Neural progenitor cell (in vitro differentiated cells): ENCODE data around the gene GSE1. TPM values are rescaled to one million over a fixed set of nuclear protein-coding genes. Genes with fewer than 3 reads are reported as not detected.
"Not testable (repeated sequence)": the region's sequence is repeated elsewhere in the genome, so short reads cannot be mapped to it uniquely, and the experiment has no call there.

Source experiments
- DNase-seq: peaks from one replicate; pipeline ENCODE4 v3.0.0-alpha.2; 2016; ENCODE audit warnings: low spot score
- H2AFZ ChIP-seq: fragments of 200-600 bp; sonication (generic); replicated peaks from 2 replicates; pipeline ENCODE4 v1.6.1; 2016; ENCODE audit warnings: antibody characterized with exemption
- H3F3A ChIP-seq: fragments of 200-600 bp; sonication (generic); 2 replicates; pipeline ENCODE4 v1.6.1; 2016; ENCODE audit warnings: antibody characterized with exemption, low read depth
- H3K27ac ChIP-seq: fragments of 200-600 bp; sonication (generic); 2 replicates; pipeline ENCODE4 v1.5.1; 2016; ENCODE audit warnings: mild to moderate bottlenecking
- H3K27me3 ChIP-seq: fragments of 200-600 bp; sonication (generic); 2 replicates; pipeline ENCODE4 v1.6.1; 2016; ENCODE audit warnings: mild to moderate bottlenecking, moderate library complexity
- H3K36me3 ChIP-seq: fragments of 200-600 bp; sonication (generic); 2 replicates; pipeline ENCODE4 v1.5.1; 2016
- H3K4me1 ChIP-seq: fragments of 200-600 bp; sonication (generic); 2 replicates; pipeline ENCODE4 v1.6.1; 2016; ENCODE audit warnings: mixed run types
- H3K4me2 ChIP-seq: fragments of 200-600 bp; sonication (generic); 2 replicates; pipeline ENCODE4 v1.6.1; 2016
- H3K4me3 ChIP-seq: fragments of 200-600 bp; sonication (generic); 2 replicates; pipeline ENCODE4 v1.5.1; 2016
- H3K79me2 ChIP-seq: fragments of 200-600 bp; sonication (generic); 2 replicates; pipeline ENCODE4 v1.6.1; 2016; ENCODE audit warnings: low read depth
- H3K9ac ChIP-seq: fragments of 200-600 bp; sonication (generic); 2 replicates; pipeline ENCODE4 v1.6.1; 2016
- H3K9me3 ChIP-seq: fragments of 200-600 bp; sonication (generic); 2 replicates; pipeline ENCODE4 v1.5.1; 2016; ENCODE audit warnings: low read depth
- H4K20me1 ChIP-seq: fragments of 200-600 bp; sonication (generic); 2 replicates; pipeline ENCODE4 v1.6.1; 2016; ENCODE audit warnings: low read depth
- H3K27ac Mint-ChIP-seq: 3 replicates; pipeline ENCODE4 v1.8.0; 2021; ENCODE audit warnings: mixed read lengths
- H3K27me3 Mint-ChIP-seq: 2 replicates; pipeline ENCODE4 v1.8.0; 2022; ENCODE audit warnings: low read depth, mild to moderate bottlenecking, inconsistent platforms, moderate library complexity, mixed read lengths; ENCODE audit not compliant: insufficient read depth
- H3K36me3 Mint-ChIP-seq: 3 replicates; pipeline ENCODE4 v1.8.0; 2021; ENCODE audit warnings: mixed read lengths
- H3K4me1 Mint-ChIP-seq: 3 replicates; pipeline ENCODE4 v1.8.0; 2021; ENCODE audit warnings: mixed read lengths
- H3K4me3 Mint-ChIP-seq: 3 replicates; pipeline ENCODE4 v1.8.0; 2021; ENCODE audit warnings: mild to moderate bottlenecking, moderate library complexity, mixed read lengths
- H3K9me3 Mint-ChIP-seq: 3 replicates; pipeline ENCODE4 v1.8.0; 2020; ENCODE audit warnings: mixed read lengths
- EZH2 ChIP-seq: fragments of 200-600 bp; sonication (generic); IDR thresholded peaks from 2 replicates; pipeline ENCODE4 v1.6.1; 2017; ENCODE audit warnings: antibody characterized with exemption, mild to moderate bottlenecking, moderate library complexity
- EZH2phosphoT487 ChIP-seq: fragments of 200-600 bp; sonication (generic); IDR thresholded peaks from 2 replicates; pipeline ENCODE4 v1.6.1; 2017; ENCODE audit warnings: antibody characterized with exemption
- total RNA-seq: library from RNA; depleted of rRNA; stranded (reverse); fragments of >200 nt; gene quantifications from 2 replicates; pipeline ENCODE4 v1.2.3, GENCODE V29; 2015; ENCODE audit warnings: low replicate concordance
- TF ChIP-seq, protein P1 (sequence below): fragments of 200-600 bp; sonication (generic); IDR thresholded peaks from 2 replicates; pipeline ENCODE4 v1.5.1; 2017; ENCODE audit warnings: antibody characterized with exemption, mild to moderate bottlenecking

Gene GSE1
- total RNA-seq, 1 donor from 2014 or later = 7.7 TPM

DNA sequence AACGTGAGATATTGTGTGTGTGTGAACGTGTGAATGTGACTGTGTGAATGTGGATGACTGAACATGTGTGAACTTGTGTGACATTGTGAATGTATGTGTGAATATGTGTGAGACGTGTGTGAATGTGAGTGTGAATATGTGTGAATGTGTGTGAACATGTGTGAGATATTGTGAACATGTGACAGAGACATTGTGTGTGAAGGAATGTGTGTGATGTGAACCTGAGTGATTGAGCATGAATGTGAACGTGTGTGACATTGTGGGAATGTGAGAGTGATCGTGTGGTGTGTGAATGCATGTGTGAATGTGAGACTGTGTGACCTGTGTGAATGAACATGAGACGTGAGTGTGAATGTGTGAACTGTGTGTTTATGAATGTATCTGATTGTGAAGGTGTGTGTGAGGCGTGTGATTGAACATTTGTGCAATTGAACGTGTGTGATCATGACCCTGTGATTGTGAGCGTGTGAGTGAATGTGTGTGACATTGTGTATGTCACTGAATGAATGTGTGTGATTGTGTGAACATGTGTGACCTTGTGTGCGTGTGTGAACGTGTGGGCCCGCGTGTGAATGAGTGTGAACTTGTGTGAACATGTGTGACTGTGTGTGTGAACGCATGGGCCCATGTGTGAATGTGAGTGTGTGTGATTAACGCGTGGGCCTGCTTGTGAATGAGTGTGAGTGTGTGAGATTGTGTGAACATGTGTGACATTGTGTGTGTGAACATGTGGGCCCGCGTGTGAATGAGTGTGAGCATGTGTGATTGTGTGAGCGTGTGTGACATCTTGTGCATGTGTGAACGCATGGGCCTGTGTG, 23.2 kb upstream of the GSE1 start:
- H3K9me3 ChIP-seq = no peaks in the 10 kb centered on the region
- H3K4me3 Mint-ChIP-seq = no peak overlapping the region
- peaks cover 18% of the 10 kb centered on the region for H3K27me3 Mint-ChIP-seq
- no peak overlapping the region for H3K9ac ChIP-seq
- H3K36me3 Mint-ChIP-seq = no peaks in the 10 kb centered on the region
- no peak overlapping the region for H3K27ac Mint-ChIP-seq
- H4K20me1 ChIP-seq = peaks cover 5% of the 10 kb centered on the region
- H3K79me2 ChIP-seq = no peaks in the 10 kb centered on the region
- H3K36me3 ChIP-seq = no peaks in the 10 kb centered on the region
- H3F3A ChIP-seq = peaks cover 75% of the 10 kb centered on the region
- H3K27me3 ChIP-seq = peaks cover 13% of the 10 kb centered on the region
- H3K9me3 Mint-ChIP-seq = no peaks in the 10 kb centered on the region
- H3K4me3 ChIP-seq = no peak overlapping the region
- TF ChIP-seq, protein P1, sequence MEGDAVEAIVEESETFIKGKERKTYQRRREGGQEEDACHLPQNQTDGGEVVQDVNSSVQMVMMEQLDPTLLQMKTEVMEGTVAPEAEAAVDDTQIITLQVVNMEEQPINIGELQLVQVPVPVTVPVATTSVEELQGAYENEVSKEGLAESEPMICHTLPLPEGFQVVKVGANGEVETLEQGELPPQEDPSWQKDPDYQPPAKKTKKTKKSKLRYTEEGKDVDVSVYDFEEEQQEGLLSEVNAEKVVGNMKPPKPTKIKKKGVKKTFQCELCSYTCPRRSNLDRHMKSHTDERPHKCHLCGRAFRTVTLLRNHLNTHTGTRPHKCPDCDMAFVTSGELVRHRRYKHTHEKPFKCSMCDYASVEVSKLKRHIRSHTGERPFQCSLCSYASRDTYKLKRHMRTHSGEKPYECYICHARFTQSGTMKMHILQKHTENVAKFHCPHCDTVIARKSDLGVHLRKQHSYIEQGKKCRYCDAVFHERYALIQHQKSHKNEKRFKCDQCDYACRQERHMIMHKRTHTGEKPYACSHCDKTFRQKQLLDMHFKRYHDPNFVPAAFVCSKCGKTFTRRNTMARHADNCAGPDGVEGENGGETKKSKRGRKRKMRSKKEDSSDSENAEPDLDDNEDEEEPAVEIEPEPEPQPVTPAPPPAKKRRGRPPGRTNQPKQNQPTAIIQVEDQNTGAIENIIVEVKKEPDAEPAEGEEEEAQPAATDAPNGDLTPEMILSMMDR = no peak
- TF ChIP-seq EZH2phosphoT487 (no peak), EZH2 (no peak)
- DNase-seq = no peak
- H3K4me1 Mint-ChIP-seq = peaks cover 53% of the 10 kb centered on the region
- peaks cover 64% of the 10 kb centered on the region for H3K4me1 ChIP-seq
- no peak overlapping the region for H3K4me2 ChIP-seq
- no peak overlapping the region for H2AFZ ChIP-seq
- no peak overlapping the region for H3K27ac ChIP-seq

DNA sequence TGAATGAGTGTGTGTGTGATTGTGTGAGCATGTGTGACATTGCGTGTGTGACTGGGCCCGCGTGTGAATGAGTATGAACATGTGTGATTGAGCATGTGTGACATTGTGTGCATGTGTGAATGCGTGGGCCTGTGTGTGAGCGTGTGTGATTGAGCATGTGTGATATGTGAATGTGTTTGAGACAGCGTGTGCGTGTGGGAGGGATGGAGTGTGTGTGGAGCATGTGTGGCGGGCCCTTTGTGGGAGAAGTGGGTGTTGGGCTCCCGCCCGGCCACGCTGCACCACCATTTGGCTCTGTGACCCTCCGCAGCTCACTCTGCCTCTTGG, 22.7 kb upstream of the GSE1 start:
- H3K4me2 ChIP-seq = no peak overlapping the region
- H3K27ac ChIP-seq = no peak overlapping the region
- no peak overlapping the region for H2AFZ ChIP-seq
- H3K4me1 Mint-ChIP-seq = peaks cover 53% of the 10 kb centered on the region
- no peak overlapping the region for H3K4me3 ChIP-seq
- peaks cover 7% of the 10 kb centered on the region for H3K27me3 ChIP-seq
- no peak overlapping the region for H3K4me3 Mint-ChIP-seq
- H4K20me1 ChIP-seq = peaks cover 4% of the 10 kb centered on the region
- H3K79me2 ChIP-seq = no peaks in the 10 kb centered on the region
- H3K9me3 Mint-ChIP-seq = no peaks in the 10 kb centered on the region
- peaks cover 18% of the 10 kb centered on the region for H3K27me3 Mint-ChIP-seq
- no peak overlapping the region for H3K27ac Mint-ChIP-seq
- H3K4me1 ChIP-seq = peaks cover 58% of the 10 kb centered on the region
- TF ChIP-seq EZH2phosphoT487 (no peak), EZH2 (no peak)
- TF ChIP-seq, protein P1 = no peak
- no peaks in the 10 kb centered on the region for H3K36me3 ChIP-seq
- H3K9me3 ChIP-seq = no peaks in the 10 kb centered on the region
- H3F3A ChIP-seq = peaks cover 70% of the 10 kb centered on the region
- H3K9ac ChIP-seq = no peak overlapping the region
- DNase-seq = no peak
- no peaks in the 10 kb centered on the region for H3K36me3 Mint-ChIP-seq

DNA sequence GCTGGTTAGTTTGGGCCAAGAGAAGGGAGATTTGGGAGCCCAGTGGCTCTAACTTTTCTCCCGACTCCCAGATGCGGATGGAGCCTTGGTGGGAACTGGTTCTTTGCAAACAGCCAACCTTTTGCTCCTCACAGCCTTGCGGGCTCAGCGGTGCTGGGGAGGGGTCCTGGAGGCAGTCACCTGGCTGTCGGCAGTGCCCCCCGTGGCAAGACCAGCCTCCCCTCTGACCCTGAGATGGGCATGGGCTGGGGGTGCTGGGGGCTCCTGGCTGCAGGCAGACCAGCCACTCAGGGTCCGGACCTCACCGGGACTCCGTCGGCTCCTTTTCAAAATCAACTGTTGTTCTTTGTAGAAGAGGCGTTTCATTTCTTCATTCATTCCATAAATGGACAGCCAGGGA, 21.7 kb upstream of the GSE1 start:
- Histone ChIP-seq H3K79me2 (no peaks in the 10 kb centered on the region), H4K20me1 (peaks cover 4% of the 10 kb centered on the region), H3K27ac (no peak overlapping the region), H3K4me1 (peaks cover 52% of the 10 kb centered on the region), H3K4me2 (no peak overlapping the region), H3K27me3 (no peaks in the 10 kb centered on the region), H3K9ac (no peak overlapping the region), H3F3A (peaks cover 63% of the 10 kb centered on the region), H2AFZ (no peak overlapping the region), H3K9me3 (no peaks in the 10 kb centered on the region), H3K4me3 (no peak overlapping the region), H3K36me3 (no peaks in the 10 kb centered on the region)
- no peaks in the 10 kb centered on the region for H3K9me3 Mint-ChIP-seq
- H3K36me3 Mint-ChIP-seq = peaks cover 4% of the 10 kb centered on the region
- H3K27me3 Mint-ChIP-seq = peaks cover 9% of the 10 kb centered on the region
- H3K27ac Mint-ChIP-seq = peak overlapping the region; percentile 16
- TF ChIP-seq, protein P1 = no peak
- TF ChIP-seq EZH2phosphoT487 = no peak
- peaks cover 49% of the 10 kb centered on the region for H3K4me1 Mint-ChIP-seq
- no peak for DNase-seq
- H3K4me3 Mint-ChIP-seq = no peak overlapping the region

DNA sequence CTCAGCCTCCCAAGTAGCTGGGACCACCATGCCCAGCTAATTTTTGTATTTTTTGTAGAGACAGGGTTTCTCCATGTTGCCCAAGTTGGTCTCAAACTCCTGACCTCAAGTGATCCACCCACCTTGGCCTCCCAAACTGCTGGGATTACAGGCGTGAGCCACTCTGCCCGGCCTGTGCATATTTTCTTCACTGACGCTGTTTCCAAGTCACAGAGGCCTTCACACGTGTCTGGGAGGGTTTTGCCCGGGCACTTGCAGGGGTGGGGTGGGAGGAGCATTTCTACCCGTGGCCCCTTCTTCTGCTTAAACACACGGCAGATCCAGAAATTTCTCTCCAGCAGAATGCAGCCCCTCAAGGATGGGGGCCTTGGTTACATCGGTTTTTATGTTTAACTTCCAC, 20.8 kb upstream of the GSE1 start:
- peaks cover 43% of the 10 kb centered on the region for H3K4me1 ChIP-seq
- H3K9ac ChIP-seq, H3K27ac ChIP-seq, H3K36me3 Mint-ChIP-seq, H3K9me3 ChIP-seq, H3K27me3 ChIP-seq, DNase-seq, H3K36me3 ChIP-seq, H3K4me3 ChIP-seq, H3K79me2 ChIP-seq, H3K4me2 ChIP-seq, H2AFZ ChIP-seq, H3K27ac Mint-ChIP-seq, H3K4me3 Mint-ChIP-seq, H3K27me3 Mint-ChIP-seq, H4K20me1 ChIP-seq, H3K9me3 Mint-ChIP-seq: not testable (repeated sequence)
- H3F3A ChIP-seq = peaks cover 56% of the 10 kb centered on the region
- H3K4me1 Mint-ChIP-seq = peaks cover 45% of the 10 kb centered on the region
